ENCODE measurements around the gene UBALD1.
A peak's percentile ranks its signal among the peaks of the same experiment; 100 is the strongest.
"Not testable (repeated sequence)": the region's sequence is repeated elsewhere in the genome, so short reads cannot be mapped to it uniquely, and the experiment has no call there.

UBALD1 gene

GRCh38 chr16:4586291-4586690 is 28.4 kb downstream of the UBALD1 start:
- peaks cover 3% of the 10 kb centered on the region for H3K9me3 Mint-ChIP-seq
- peaks cover 41% of the 10 kb centered on the region for H3K27me3 Mint-ChIP-seq
- DNase-seq, result no peak
- peaks cover 4% of the 10 kb centered on the region for H3K4me1 Mint-ChIP-seq
- no peak overlapping the region for H3K27ac Mint-ChIP-seq
- CTCF ChIA-PET, result interaction anchor here (0.7 to 5.0 kb wide), 15 partner anchors 9 to 329 kb away, joined by 3 to 83 read pairs (median 4); no protein-coding TSS in a partner anchor
- H3K4me3 Mint-ChIP-seq, result no peak overlapping the region
- no peaks in the 10 kb centered on the region for H3K36me3 Mint-ChIP-seq

- Mint-ChIP-seq H3K4me3 (no peak overlapping the region), H3K4me1 (peaks cover 4% of the 10 kb centered on the region), H3K9me3 (peaks cover 3% of the 10 kb centered on the region), H3K27me3 (peaks cover 39% of the 10 kb centered on the region), H3K27ac (no peak overlapping the region), H3K36me3 (no peaks in the 10 kb centered on the region)
- CTCF ChIA-PET, result interaction anchor here (3.0 to 5.0 kb wide), 2 partner anchors 69 to 76 kb away, joined by 10 to 83 read pairs; no protein-coding TSS in a partner anchor
- no peak for DNase-seq
These were observed 30.8 kb downstream of the UBALD1 start for GRCh38 chr16:4583906-4584305.

- H3K4me1 Mint-ChIP-seq, result no peaks in the 10 kb centered on the region
- H3K27me3 Mint-ChIP-seq, result peaks cover 5% of the 10 kb centered on the region
- no peak overlapping the region for H3K4me3 Mint-ChIP-seq
- CTCF ChIA-PET, result no interaction called here
- DNase-seq, result no peak
- H3K36me3 Mint-ChIP-seq, result no peaks in the 10 kb centered on the region
- H3K9me3 Mint-ChIP-seq, result no peaks in the 10 kb centered on the region
- no peak overlapping the region for H3K27ac Mint-ChIP-seq
These were observed 34.4 kb downstream of the UBALD1 start for GRCh38 chr16:4580250-4580649.

GRCh38 chr16:4578961-4579530 is 35.6 kb downstream of the UBALD1 start:
- Mint-ChIP-seq H3K36me3 (no peaks in the 10 kb centered on the region), H3K9me3 (no peaks in the 10 kb centered on the region), H3K4me1 (peaks cover 9% of the 10 kb centered on the region), H3K4me3 (no peak overlapping the region), H3K27ac (no peak overlapping the region), H3K27me3 (peaks cover 4% of the 10 kb centered on the region)
- DNase-seq, result no peak
- CTCF ChIA-PET, result interaction anchor here (1.4 kb wide), 1 partner anchor 73 kb away, joined by 4 read pairs; no protein-coding TSS in a partner anchor

GRCh38 chr16:4576008-4576407 is 38.7 kb downstream of the UBALD1 start:
- DNase-seq, result no peak
- CTCF ChIA-PET, result no interaction called here
- H3K4me1 Mint-ChIP-seq, result peaks cover 9% of the 10 kb centered on the region
- H3K4me3 Mint-ChIP-seq, result no peak overlapping the region
- H3K27me3 Mint-ChIP-seq, result peaks cover 10% of the 10 kb centered on the region
- H3K9me3 Mint-ChIP-seq, result no peaks in the 10 kb centered on the region
- H3K36me3 Mint-ChIP-seq, result no peaks in the 10 kb centered on the region
- H3K27ac Mint-ChIP-seq, result no peak overlapping the region

- peak; percentile 26 for DNase-seq
- Mint-ChIP-seq H3K27ac (no peak overlapping the region), H3K4me3 (no peak overlapping the region), H3K4me1 (peaks cover 9% of the 10 kb centered on the region), H3K9me3 (no peaks in the 10 kb centered on the region), H3K27me3 (peaks cover 11% of the 10 kb centered on the region), H3K36me3 (no peaks in the 10 kb centered on the region)
- CTCF ChIA-PET, result interaction anchor here (1.1 to 2.0 kb wide), 3 partner anchors 11 to 70 kb away, joined by 3 to 5 read pairs (median 4); no protein-coding TSS in a partner anchor
These were observed 39.6 kb downstream of the UBALD1 start for GRCh38 chr16:4574919-4575705.

- not testable (repeated sequence) for H3K9me3 Mint-ChIP-seq, H3K27me3 Mint-ChIP-seq, H3K36me3 Mint-ChIP-seq, DNase-seq, H3K4me3 Mint-ChIP-seq, H3K27ac Mint-ChIP-seq
- CTCF ChIA-PET, result interaction anchor here (2.0 kb wide), 1 partner anchor 69 kb away, joined by 5 read pairs; no protein-coding TSS in a partner anchor
- peaks cover 12% of the 10 kb centered on the region for H3K4me1 Mint-ChIP-seq
These were observed 40.8 kb downstream of the UBALD1 start for GRCh38 chr16:4573926-4574325.

- H3K4me3 Mint-ChIP-seq, result no peak overlapping the region
- no peak for DNase-seq
- H3K36me3 Mint-ChIP-seq, result no peaks in the 10 kb centered on the region
- H3K4me1 Mint-ChIP-seq, result peaks cover 12% of the 10 kb centered on the region
- H3K9me3 Mint-ChIP-seq, result no peaks in the 10 kb centered on the region
- H3K27me3 Mint-ChIP-seq, result peaks cover 7% of the 10 kb centered on the region
- no peak overlapping the region for H3K27ac Mint-ChIP-seq
- CTCF ChIA-PET, result interaction anchor here (1.4 kb wide), 1 partner anchor 66 kb away, joined by 5 read pairs; no protein-coding TSS in a partner anchor
These were observed 42.0 kb downstream of the UBALD1 start for GRCh38 chr16:4572715-4573114.

GRCh38 chr16:4570688-4571321 is 43.9 kb downstream of the UBALD1 start:
- peak; percentile 14 for DNase-seq
- Mint-ChIP-seq H3K4me3 (no peak overlapping the region), H3K27ac (no peak overlapping the region), H3K9me3 (no peaks in the 10 kb centered on the region), H3K27me3 (peaks cover 7% of the 10 kb centered on the region), H3K4me1 (peaks cover 12% of the 10 kb centered on the region), H3K36me3 (no peaks in the 10 kb centered on the region)
- CTCF ChIA-PET, result interaction anchor here (1.0 to 1.4 kb wide), 2 partner anchors 56 to 64 kb away, joined by 4 read pairs; no protein-coding TSS in a partner anchor

GRCh38 chr16:4570086-4570485 is 44.6 kb downstream of the UBALD1 start:
- Mint-ChIP-seq H3K4me3 (no peak overlapping the region), H3K27ac (no peak overlapping the region), H3K36me3 (no peaks in the 10 kb centered on the region), H3K27me3 (peaks cover 8% of the 10 kb centered on the region), H3K9me3 (no peaks in the 10 kb centered on the region), H3K4me1 (peaks cover 10% of the 10 kb centered on the region)
- DNase-seq, result no peak
- CTCF ChIA-PET, result interaction anchor here (1.4 kb wide), 1 partner anchor 63 kb away, joined by 4 read pairs; no protein-coding TSS in a partner anchor

GRCh38 chr16:4566144-4566543 is 48.5 kb downstream of the UBALD1 start:
- no peaks in the 10 kb centered on the region for H3K9me3 Mint-ChIP-seq
- H3K4me1 Mint-ChIP-seq, result peaks cover 3% of the 10 kb centered on the region
- peaks cover 25% of the 10 kb centered on the region for H3K27me3 Mint-ChIP-seq
- H3K4me3 Mint-ChIP-seq, result no peak overlapping the region
- CTCF ChIA-PET, result no interaction called here
- H3K36me3 Mint-ChIP-seq, result no peaks in the 10 kb centered on the region
- no peak for DNase-seq
- H3K27ac Mint-ChIP-seq, result no peak overlapping the region

GRCh38 chr16:4564661-4565267 is 49.9 kb downstream of the UBALD1 start:
- peaks cover 27% of the 10 kb centered on the region for H3K27me3 Mint-ChIP-seq
- no peaks in the 10 kb centered on the region for H3K9me3 Mint-ChIP-seq
- no peak for DNase-seq
- H3K36me3 Mint-ChIP-seq, result no peaks in the 10 kb centered on the region
- no peak overlapping the region for H3K4me3 Mint-ChIP-seq
- no peak overlapping the region for H3K27ac Mint-ChIP-seq
- CTCF ChIA-PET, result no interaction called here
- H3K4me1 Mint-ChIP-seq, result no peaks in the 10 kb centered on the region

GRCh38 chr16:4561596-4561995 is 53.1 kb downstream of the UBALD1 start:
- no peak overlapping the region for H3K4me3 Mint-ChIP-seq
- no peak overlapping the region for H3K27ac Mint-ChIP-seq
- no peaks in the 10 kb centered on the region for H3K36me3 Mint-ChIP-seq
- CTCF ChIA-PET, result interaction anchor here (0.7 to 1.2 kb wide), 2 partner anchors 11 to 25 kb away, joined by 3 to 4 read pairs; no protein-coding TSS in a partner anchor
- no peaks in the 10 kb centered on the region for H3K9me3 Mint-ChIP-seq
- H3K27me3 Mint-ChIP-seq, result peaks cover 40% of the 10 kb centered on the region
- no peak for DNase-seq
- H3K4me1 Mint-ChIP-seq, result no peaks in the 10 kb centered on the region
